Mesenchymal stem cell (in vitro differentiated cells and primary cell): ENCODE measurements around the gene HJURP.

Experiments
- DNase-seq: peaks from one replicate; pipeline ENCODE4 v3.0.0-alpha.2; 2013
- H2AFZ ChIP-seq: one replicate; pipeline ENCODE4 v1.6.1; 2013; ENCODE audit warnings: low read depth, mild to moderate bottlenecking, control low read depth, inconsistent platforms, low read length, moderate library complexity
- H2AK5ac ChIP-seq: 2 replicates; pipeline ENCODE4 v1.6.1; 2013; ENCODE audit warnings: low read length, moderate library complexity, mild to moderate bottlenecking, inconsistent platforms; ENCODE audit not compliant: severe bottlenecking
- H2BK120ac ChIP-seq: one replicate; pipeline ENCODE4 v1.6.1; 2013; ENCODE audit warnings: low read depth, mild to moderate bottlenecking, inconsistent platforms, low read length, moderate library complexity
- H2BK12ac ChIP-seq, 2 experiments: one replicate each; pipeline ENCODE4 v1.6.1; 2013; ENCODE audit warnings: inconsistent platforms in 2 of 2, low read length in 2 of 2, mild to moderate bottlenecking in 2 of 2, moderate library complexity in 2 of 2, control low read depth in 1 of 2
- H2BK15ac ChIP-seq: one replicate; pipeline ENCODE4 v1.6.1; 2013; ENCODE audit warnings: mild to moderate bottlenecking, low read depth, inconsistent platforms; ENCODE audit not compliant: poor library complexity, severe bottlenecking
- H2BK5ac ChIP-seq: 2 replicates; pipeline ENCODE4 v1.6.1; 2013; ENCODE audit warnings: low read depth, mild to moderate bottlenecking, low read length, control low read depth, inconsistent platforms; ENCODE audit not compliant: poor library complexity, severe bottlenecking
- H3K14ac ChIP-seq, 2 experiments: one replicate each; pipeline ENCODE4 v1.6.1; 2013; ENCODE audit warnings: inconsistent platforms in 2 of 2, low read length in 2 of 2, control low read depth in 1 of 2, mild to moderate bottlenecking in 1 of 2, moderate library complexity in 1 of 2
- H3K18ac ChIP-seq, 2 experiments: one replicate each; pipeline ENCODE4 v1.6.1; 2013; ENCODE audit warnings: inconsistent platforms in 2 of 2, low read length in 2 of 2, control low read depth in 1 of 2, low read depth in 1 of 2, mild to moderate bottlenecking in 1 of 2
- H3K23ac ChIP-seq, 2 experiments: one replicate each; pipeline ENCODE4 v1.6.1; 2013; ENCODE audit warnings: inconsistent platforms in 2 of 2, low read length in 2 of 2, mild to moderate bottlenecking in 2 of 2, moderate library complexity in 2 of 2, control low read depth in 1 of 2
- H3K27ac ChIP-seq: 2 replicates; pipeline ENCODE4 v1.5.1; 2013; ENCODE audit warnings: mild to moderate bottlenecking, moderate library complexity, low read length, control low read depth, inconsistent platforms; ENCODE audit not compliant: poor library complexity, severe bottlenecking
- H3K27me3 ChIP-seq, 2 experiments: 2 replicates each; pipeline versions ENCODE4 v1.6.1 to v1.7.0; 2013; ENCODE audit warnings: low read length in 2 of 2, mild to moderate bottlenecking in 2 of 2, moderate library complexity in 2 of 2, control low read depth in 1 of 2, inconsistent platforms in 1 of 2; ENCODE audit not compliant: control insufficient read depth in 1 of 2, insufficient read depth in 1 of 2
- H3K36me3 ChIP-seq, 2 experiments: 2 replicates each; pipeline versions ENCODE4 v1.6.1 to v1.7.0; 2013; ENCODE audit warnings: low read length in 2 of 2, control low read depth in 1 of 2, inconsistent platforms in 1 of 2, low read depth in 1 of 2, mild to moderate bottlenecking in 1 of 2; ENCODE audit not compliant: insufficient read depth in 2 of 2, control insufficient read depth in 1 of 2
- H3K4ac ChIP-seq, 2 experiments: one replicate each; pipeline ENCODE4 v1.6.1; 2013; ENCODE audit warnings: inconsistent platforms in 2 of 2, low read length in 2 of 2, mild to moderate bottlenecking in 2 of 2, moderate library complexity in 2 of 2, control low read depth in 1 of 2, low read depth in 1 of 2
- H3K4me1 ChIP-seq: 2 replicates; pipeline ENCODE4 v1.6.1; 2013; ENCODE audit warnings: low read depth, low read length, control low read depth; ENCODE audit not compliant: control insufficient read depth, insufficient read depth
- H3K4me2 ChIP-seq: 2 replicates; pipeline ENCODE4 v1.6.1; 2013; ENCODE audit warnings: low read length, mild to moderate bottlenecking, inconsistent platforms; ENCODE audit not compliant: poor library complexity, severe bottlenecking
- H3K4me3 ChIP-seq, 2 experiments: 2 replicates each; pipeline versions ENCODE4 v1.5.1 to v1.7.0; 2013; ENCODE audit warnings: low read length in 2 of 2, mild to moderate bottlenecking in 2 of 2, control low read depth in 1 of 2, low read depth in 1 of 2; ENCODE audit not compliant: insufficient read depth in 1 of 2
- H3K79me1 ChIP-seq: replicated peaks from 2 replicates; pipeline ENCODE4 v1.6.1; 2013; ENCODE audit warnings: mild to moderate bottlenecking, control low read depth, low read length, inconsistent platforms; ENCODE audit not compliant: poor library complexity, severe bottlenecking
- H3K9ac ChIP-seq: 2 replicates; pipeline ENCODE4 v1.7.0; 2013; ENCODE audit warnings: mild to moderate bottlenecking, low read length, moderate library complexity
- H3K9me3 ChIP-seq: 2 replicates; pipeline ENCODE4 v1.7.0; 2013; ENCODE audit warnings: mild to moderate bottlenecking, low read length; ENCODE audit not compliant: control insufficient read depth
- H4K8ac ChIP-seq: one replicate; pipeline ENCODE4 v1.6.1; 2013; ENCODE audit warnings: inconsistent platforms, mild to moderate bottlenecking, low read length, moderate library complexity
- H4K91ac ChIP-seq: one replicate; pipeline ENCODE4 v1.6.1; 2013; ENCODE audit warnings: mild to moderate bottlenecking, low read length, inconsistent platforms
- WGBS: methylation state at CpG from one replicate; pipeline ENCODE4 v1.1.7; 2013; ENCODE audit warnings: mixed read lengths; 5-methylcytosine and 5-hydroxymethylcytosine counted together

The HJURP gene

DNA sequence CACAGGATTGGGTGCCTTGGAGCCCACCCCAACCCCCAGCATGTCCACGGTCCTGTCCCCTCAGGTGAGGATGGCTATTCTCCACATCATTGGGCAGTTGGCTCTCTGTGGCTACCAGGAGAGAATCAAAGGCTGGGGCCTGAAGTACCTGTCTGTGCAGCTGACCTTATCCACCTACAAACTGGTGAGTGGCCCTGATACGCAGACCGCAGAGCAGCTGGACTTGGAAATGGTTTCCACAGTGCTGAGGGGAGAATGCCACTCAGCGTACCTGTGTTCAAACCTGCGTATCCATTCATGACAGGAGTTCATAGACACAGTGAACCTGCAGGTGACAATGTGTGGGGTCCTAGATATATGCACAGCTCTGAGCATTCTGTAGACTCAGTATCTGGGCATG, 54.6 kb downstream of the HJURP start:
- H4K8ac ChIP-seq, result no peak overlapping the region
- H4K91ac ChIP-seq, result no peak overlapping the region
- no peak overlapping the region for H3K4me2 ChIP-seq
- H2AFZ ChIP-seq, result no peak overlapping the region
- WGBS, result 45% methylated on average over 5 of the region's 5 CpGs
- no peak overlapping the region for H3K9ac ChIP-seq
- H3K9me3 ChIP-seq, result no peaks in the 10 kb centered on the region
- H3K4me1 ChIP-seq, result peaks cover 1% of the 10 kb centered on the region
- H2BK15ac ChIP-seq, result no peak overlapping the region
- no peak overlapping the region for H2BK120ac ChIP-seq
- no peak overlapping the region for H2AK5ac ChIP-seq
- no peak overlapping the region for H2BK5ac ChIP-seq
- H3K23ac ChIP-seq, result no peak overlapping the region
- no peak for DNase-seq
- no peak overlapping the region for H3K18ac ChIP-seq
- no peaks in the 10 kb centered on the region for H3K79me1 ChIP-seq
- H3K36me3 ChIP-seq, result no peaks in the 10 kb centered on the region
- H3K27ac ChIP-seq, result no peak overlapping the region
- H3K27me3 ChIP-seq, result peaks cover 22 to 47% of the 10 kb centered on the region in 2 experiments
- H2BK12ac ChIP-seq, result no peak overlapping the region
- no peak overlapping the region for H3K4ac ChIP-seq
- H3K4me3 ChIP-seq, result no peak overlapping the region
- no peak overlapping the region for H3K14ac ChIP-seq

DNA sequence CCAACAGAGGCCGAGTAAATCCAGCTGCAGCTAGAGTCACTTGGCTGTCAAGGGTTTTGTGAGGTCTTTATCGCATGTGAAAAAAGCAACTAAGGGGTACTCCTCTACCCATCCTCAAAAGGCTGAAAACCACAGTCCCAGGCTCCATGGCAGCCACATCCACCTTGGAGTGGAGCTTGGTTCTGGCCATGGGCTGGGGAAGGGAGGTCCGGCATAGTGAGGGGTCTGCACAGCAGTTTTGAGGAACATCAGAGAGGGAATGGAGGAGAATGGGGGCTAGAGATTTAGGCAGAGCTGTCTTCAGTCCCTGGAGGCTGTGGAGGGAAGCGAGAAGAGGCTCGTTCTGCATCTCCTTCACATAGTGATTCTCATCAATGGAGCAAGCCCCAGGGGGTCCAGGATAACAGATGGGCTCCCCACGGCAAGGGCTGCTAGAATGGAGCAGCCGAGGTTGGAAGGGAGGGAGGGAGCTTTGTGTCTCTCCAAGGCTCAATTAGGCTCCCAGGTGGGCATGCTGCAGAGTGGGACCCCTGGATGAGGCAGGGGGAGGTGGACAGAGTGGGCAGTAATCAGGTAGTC, 55.2 kb downstream of the HJURP start:
- H3K23ac ChIP-seq, result no peak overlapping the region
- no peaks in the 10 kb centered on the region for H3K36me3 ChIP-seq
- no peak overlapping the region for H3K14ac ChIP-seq
- no peak overlapping the region for H3K27ac ChIP-seq
- H2BK15ac ChIP-seq, result no peak overlapping the region
- peaks cover 1% of the 10 kb centered on the region for H3K4me1 ChIP-seq
- no peaks in the 10 kb centered on the region for H3K9me3 ChIP-seq
- no peak for DNase-seq
- no peak overlapping the region for H2BK12ac ChIP-seq
- H3K4me2 ChIP-seq, result no peak overlapping the region
- no peak overlapping the region for H3K9ac ChIP-seq
- H2AK5ac ChIP-seq, result no peak overlapping the region
- H3K27me3 ChIP-seq, result peaks cover 17 to 41% of the 10 kb centered on the region in 2 experiments
- H3K4me3 ChIP-seq, result no peak overlapping the region
- H3K18ac ChIP-seq, result no peak overlapping the region
- H2BK120ac ChIP-seq, result no peak overlapping the region
- no peak overlapping the region for H4K8ac ChIP-seq
- no peak overlapping the region for H2BK5ac ChIP-seq
- H3K79me1 ChIP-seq, result no peaks in the 10 kb centered on the region
- 65% methylated on average over 6 of the region's 7 CpGs for whole genome bisulfite sequencing
- no peak overlapping the region for H4K91ac ChIP-seq
- H2AFZ ChIP-seq, result no peak overlapping the region
- no peak overlapping the region for H3K4ac ChIP-seq

DNA sequence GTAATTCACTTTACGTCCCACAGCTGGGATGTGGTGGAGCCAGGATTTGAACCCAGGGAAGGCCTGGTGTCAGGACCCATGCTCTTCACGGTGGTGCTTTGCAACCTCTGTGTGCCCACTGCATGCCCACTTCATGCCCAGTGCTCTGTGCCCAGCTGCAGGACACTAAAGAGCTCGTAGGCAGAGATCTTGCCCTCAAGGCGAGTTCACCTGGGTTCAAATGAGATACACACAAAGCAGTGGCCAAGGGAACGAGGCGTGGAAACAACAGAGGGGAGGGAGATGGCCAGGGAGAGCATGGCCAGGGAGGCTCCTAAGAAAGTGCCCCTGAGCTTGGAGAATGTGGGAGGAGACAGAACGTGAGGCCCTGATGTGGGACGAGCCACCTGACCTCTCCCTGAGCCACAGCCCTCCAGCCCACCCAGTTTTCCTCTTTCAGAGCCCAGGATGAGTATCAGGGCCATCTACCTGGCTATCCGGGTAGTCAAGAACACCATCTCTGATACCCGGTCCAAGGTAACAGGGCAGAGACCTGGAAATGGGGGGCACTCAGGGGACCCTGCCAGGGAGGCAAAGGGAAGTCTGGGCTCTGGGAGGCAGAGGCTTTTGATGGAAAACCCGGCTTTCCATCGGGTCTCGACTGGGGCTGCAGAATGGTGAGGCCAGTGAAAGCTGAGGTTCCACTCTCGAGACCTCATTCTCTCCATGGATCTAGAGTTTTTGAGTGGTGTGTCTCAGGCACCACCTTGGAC, 55.8 kb downstream of the HJURP start:
- Histone ChIP-seq H2AK5ac (no peak overlapping the region), H3K4me3 (no peak overlapping the region), H4K91ac (no peak overlapping the region), H2BK12ac (no peak overlapping the region), H3K14ac (no peak overlapping the region), H3K4me2 (no peak overlapping the region), H3K27ac (no peak overlapping the region), H2BK5ac (no peak overlapping the region), H2BK120ac (no peak overlapping the region), H3K4ac (no peak overlapping the region), H3K79me1 (no peaks in the 10 kb centered on the region), H3K9me3 (no peaks in the 10 kb centered on the region), H3K18ac (no peak overlapping the region), H3K36me3 (no peaks in the 10 kb centered on the region), H3K9ac (no peak overlapping the region), H4K8ac (no peak overlapping the region), H2BK15ac (no peak overlapping the region), H3K4me1 (peaks cover 1% of the 10 kb centered on the region), H3K27me3 (peaks cover 11 to 35% of the 10 kb centered on the region in 2 experiments), H2AFZ (no peak overlapping the region), H3K23ac (no peak overlapping the region)
- DNase-seq, result no peak
- 78% methylated on average over 13 of the region's 14 CpGs for WGBS

DNA sequence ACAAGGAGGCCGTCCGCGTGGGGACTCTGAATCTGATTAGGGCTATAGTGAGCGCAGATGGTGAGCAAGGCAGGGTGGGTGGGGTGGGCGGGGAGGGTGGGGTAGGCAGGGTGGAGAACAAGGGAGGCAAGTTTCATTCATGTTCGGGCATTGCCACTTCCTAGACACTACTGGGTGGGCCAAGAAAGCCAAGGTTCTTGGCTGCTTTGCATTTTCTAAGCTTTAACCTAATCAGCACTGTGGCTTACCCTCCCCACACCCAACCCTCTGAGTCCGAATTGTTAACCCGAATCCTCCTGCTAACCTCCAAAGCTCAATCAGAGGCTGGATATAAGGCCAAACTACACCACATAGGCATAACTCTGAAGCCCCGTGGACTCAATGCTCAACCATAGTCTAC, 58.1 kb downstream of the HJURP start:
- H2BK5ac ChIP-seq, result no peak overlapping the region
- H3K4me3 ChIP-seq, result no peak overlapping the region
- no peak overlapping the region for H2AFZ ChIP-seq
- no peak overlapping the region for H3K18ac ChIP-seq
- no peak overlapping the region for H3K14ac ChIP-seq
- H3K27ac ChIP-seq, result no peak overlapping the region
- no peak overlapping the region for H3K9ac ChIP-seq
- no peaks in the 10 kb centered on the region for H3K9me3 ChIP-seq
- H3K79me1 ChIP-seq, result no peaks in the 10 kb centered on the region
- no peak overlapping the region for H3K23ac ChIP-seq
- H3K4me2 ChIP-seq, result no peak overlapping the region
- H4K8ac ChIP-seq, result no peak overlapping the region
- H2AK5ac ChIP-seq, result no peak overlapping the region
- no peak overlapping the region for H2BK12ac ChIP-seq
- peaks cover 1% of the 10 kb centered on the region for H3K4me1 ChIP-seq
- H3K36me3 ChIP-seq, result no peaks in the 10 kb centered on the region
- no peak overlapping the region for H3K4ac ChIP-seq
- 90% methylated on average over 7 of the region's 9 CpGs for WGBS
- no peak overlapping the region for H4K91ac ChIP-seq
- H2BK120ac ChIP-seq, result no peak overlapping the region
- no peak for DNase-seq
- peaks cover 11 to 22% of the 10 kb centered on the region in 2 experiments for H3K27me3 ChIP-seq
- H2BK15ac ChIP-seq, result no peak overlapping the region
